Mammary epithelial cell (primary cell): ENCODE results near the gene POLE.

Source experiments
- EZH2 ChIP-seq: IDR thresholded peaks from 2 replicates; pipeline ENCODE4 v1.6.1; 2012; ENCODE audit warnings: low read length, inconsistent platforms, borderline replicate concordance
- TF ChIP-seq, protein P1 (sequence below), 2 donors: IDR thresholded peaks in 1 of 2; conservative IDR thresholded peaks in 1 of 2; 2 replicates each; pipeline ENCODE4 v1.5.1; 2011 to 2012; ENCODE audit warnings: inconsistent platforms in 2 of 2, low read length in 2 of 2, mild to moderate bottlenecking in 2 of 2, control low read depth in 1 of 2, low read depth in 1 of 2; ENCODE audit not compliant: insufficient read depth in 1 of 2; ENCODE audit errors: extremely low read depth in 1 of 2

- TF ChIP-seq, protein P1, sequence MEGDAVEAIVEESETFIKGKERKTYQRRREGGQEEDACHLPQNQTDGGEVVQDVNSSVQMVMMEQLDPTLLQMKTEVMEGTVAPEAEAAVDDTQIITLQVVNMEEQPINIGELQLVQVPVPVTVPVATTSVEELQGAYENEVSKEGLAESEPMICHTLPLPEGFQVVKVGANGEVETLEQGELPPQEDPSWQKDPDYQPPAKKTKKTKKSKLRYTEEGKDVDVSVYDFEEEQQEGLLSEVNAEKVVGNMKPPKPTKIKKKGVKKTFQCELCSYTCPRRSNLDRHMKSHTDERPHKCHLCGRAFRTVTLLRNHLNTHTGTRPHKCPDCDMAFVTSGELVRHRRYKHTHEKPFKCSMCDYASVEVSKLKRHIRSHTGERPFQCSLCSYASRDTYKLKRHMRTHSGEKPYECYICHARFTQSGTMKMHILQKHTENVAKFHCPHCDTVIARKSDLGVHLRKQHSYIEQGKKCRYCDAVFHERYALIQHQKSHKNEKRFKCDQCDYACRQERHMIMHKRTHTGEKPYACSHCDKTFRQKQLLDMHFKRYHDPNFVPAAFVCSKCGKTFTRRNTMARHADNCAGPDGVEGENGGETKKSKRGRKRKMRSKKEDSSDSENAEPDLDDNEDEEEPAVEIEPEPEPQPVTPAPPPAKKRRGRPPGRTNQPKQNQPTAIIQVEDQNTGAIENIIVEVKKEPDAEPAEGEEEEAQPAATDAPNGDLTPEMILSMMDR (conservative IDR thresholded peaks at IDR 0.05 in 1 of 2, IDR thresholded peaks at IDR 0.05 in 1 of 2; ENCODE audit: extremely low read depth in 1 of 2, insufficient read depth in 1 of 2, low read depth in 1 of 2, low read length in 2 of 2), result no peak
- TF ChIP-seq EZH2, result no peak
These were observed 83.6 kb downstream of the POLE start for GRCh38 chr12:132603240-132604150.
